CD1c-positive myeloid dendritic cell (primary cell): Measurements from ENCODE around the gene UPF2.
"Not testable (repeated sequence)": the region's sequence is repeated elsewhere in the genome, so short reads cannot be mapped to it uniquely, and the experiment has no call there.

Experiments used
- DNase-seq: peaks from one replicate; pipeline ENCODE4 v3.0.0-alpha.2; 2016; ENCODE audit errors: extremely low spot score

Gene UPF2

DNA sequence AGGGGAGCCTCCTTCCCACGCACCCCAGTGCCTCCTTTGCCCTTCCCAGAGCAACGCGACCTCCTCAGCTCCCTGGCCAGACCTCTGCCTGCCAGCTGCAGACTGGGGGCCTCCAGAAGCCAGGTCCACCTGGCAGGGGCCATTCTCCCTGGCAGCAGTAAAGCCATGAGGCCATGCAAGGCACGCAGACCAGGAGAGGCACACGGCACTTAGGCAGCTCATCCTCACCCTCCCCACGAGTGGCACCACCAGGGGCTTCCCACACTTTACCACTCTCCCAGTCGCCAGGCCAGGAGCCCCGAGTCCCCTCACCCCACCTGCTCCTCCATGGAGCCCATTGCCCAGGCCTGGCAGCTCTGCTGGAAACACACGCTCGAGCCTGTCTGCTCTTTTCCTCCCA, 134.1 kb downstream of the UPF2 start:
- no peak for DNase-seq

DNA sequence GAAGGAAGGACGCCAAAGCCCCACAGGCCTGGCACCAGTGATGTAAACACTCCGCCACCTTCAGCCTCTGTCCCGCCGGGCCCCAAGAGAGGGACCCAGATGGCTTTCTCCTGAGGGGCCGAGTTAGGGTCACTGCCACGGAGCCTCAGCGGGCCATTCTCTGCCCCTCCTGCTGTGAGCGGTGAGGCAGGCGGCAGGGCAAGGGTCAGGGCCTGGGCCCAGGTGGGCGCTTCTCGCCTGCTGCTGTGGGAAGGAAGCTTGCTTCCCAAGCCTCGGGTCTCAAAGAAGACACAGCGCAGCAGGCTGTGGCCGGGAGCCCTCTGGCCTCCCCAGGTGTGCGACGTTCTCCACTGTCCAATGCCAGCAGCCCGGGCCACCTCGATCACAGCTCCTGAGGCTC, 134.7 kb downstream of the UPF2 start:
- no peak for DNase-seq

DNA sequence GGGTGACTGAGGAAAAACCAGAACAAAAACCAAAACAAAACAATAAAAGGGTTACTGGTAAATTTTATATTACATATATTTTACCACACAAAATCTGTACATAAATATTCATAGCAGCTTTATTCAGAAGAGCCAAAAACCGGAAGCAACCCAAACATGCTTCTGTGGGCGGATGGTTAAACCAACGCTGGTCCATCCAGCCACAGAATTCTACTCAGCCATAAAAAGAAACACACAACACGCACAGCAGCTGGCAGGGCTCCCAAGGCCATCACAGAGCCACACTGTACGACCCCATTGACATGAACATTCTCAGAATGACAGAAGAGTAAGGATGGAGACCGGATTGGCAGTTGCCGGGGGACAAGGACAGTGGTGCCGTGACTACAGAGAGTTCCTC, 135.9 kb downstream of the UPF2 start:
- peak; percentile 4 for DNase-seq

DNA sequence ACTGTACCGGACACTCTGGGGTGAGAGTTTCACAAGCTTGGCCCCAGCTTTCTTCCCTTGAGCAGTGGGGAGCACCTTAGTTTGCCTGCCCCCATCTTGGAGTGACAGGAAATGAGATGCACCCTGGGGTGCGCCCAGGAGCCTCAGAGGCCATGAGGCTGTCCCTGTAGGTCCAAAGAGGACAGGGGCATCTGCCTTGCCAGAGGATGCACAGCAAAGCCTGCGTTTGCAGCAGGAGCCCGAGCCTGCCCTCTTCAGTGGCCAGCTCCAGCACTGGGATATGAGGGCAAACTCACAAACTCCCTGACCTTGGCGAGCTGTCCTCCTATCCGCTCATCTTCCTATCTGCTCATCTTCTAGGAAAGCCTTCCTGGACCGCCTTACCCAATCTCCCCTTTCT, 140.0 kb downstream of the UPF2 start:
- DNase-seq: no peak

DNA sequence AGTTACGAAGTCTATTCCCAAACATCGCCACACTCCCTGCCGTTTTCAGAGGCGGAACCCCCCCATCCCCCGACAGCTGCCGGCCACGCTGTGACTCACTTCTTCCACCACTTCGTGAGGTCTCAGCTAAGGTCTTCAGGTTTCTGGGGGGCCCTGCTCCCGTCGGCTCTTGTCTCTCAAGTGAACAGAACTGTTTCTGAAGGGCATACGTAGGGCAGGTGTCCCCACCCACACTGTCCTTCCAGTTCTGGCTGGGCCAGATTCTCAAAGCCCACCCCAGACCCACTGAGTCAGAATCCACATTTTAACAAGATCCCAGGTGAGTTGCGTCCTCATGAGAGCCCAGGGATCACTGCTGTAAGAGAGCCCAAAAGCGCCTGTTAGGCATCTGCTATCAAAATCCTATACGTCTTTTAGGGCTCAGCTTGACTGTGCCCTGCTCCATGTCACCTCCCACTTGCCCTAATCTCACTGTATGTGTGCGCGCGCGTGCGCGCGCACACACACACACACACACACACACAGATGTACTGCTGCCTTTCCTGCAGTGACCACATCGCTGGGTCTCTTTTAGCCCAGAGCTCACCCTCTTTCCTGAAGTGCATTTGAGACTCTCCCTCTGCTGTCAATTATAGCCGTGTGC, 140.7 kb downstream of the UPF2 start:
- DNase-seq: no peak

DNA sequence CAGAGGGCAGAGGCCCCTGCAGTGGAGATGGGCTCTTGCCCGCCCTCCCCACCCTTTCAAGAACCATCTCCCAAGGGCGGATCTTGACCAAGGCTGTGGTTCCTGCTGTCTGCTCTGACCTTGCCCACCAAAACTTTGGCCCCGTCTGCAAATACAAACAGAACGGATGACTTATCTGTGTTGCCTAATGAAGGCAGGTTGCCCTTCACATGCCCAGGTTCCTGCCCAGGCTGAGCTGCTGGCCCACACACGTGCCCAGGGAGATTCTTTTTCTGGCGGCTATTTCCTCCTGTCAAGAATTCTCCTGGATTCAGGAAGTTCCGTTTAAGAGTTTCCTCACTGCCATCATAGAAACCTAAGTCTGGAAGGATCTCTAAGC, 141.2 kb downstream of the UPF2 start:
- DNase-seq: no peak

GRCh38 chr10:11901036-11901301, 141.6 kb downstream of the UPF2 start:
- no peak for DNase-seq

DNA sequence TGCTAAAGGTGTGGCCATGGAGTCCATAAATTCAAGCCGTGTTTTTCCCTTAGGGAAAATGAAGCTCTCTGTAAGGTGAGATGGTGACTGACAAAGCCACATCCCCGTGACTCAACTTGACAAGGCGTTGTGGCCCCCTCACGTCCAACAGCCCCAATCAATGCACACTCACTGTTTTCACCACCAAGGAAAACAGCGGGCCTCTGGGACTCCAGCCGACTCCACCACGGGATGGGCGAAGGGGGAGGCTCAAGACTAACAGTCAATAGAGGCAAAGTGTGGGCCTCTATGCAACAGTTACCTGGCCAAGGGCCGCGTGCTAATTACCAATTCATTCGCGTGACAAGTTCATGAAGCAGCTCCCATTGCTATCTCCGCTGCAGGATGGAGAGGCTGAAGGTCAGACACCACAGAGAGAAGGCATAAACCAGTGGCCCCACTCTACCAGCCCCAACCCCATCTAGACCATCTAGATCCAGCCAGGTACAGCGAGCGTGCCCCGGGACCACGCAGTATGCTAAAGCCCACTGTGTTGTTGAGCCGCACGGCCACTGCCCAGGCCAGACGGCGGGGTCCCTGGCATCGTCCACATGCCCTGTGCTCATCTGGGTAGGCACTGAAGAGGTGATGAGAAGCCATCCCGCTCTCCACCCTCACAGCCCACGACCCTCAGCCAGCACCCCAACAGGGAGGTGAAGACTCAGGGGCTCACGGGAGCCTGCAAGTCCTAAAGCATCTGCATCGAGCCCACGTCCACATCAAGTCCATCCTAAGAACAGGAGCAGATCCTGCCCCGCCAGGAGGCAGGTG, 143.3 kb downstream of the UPF2 start:
- no peak for DNase-seq

DNA sequence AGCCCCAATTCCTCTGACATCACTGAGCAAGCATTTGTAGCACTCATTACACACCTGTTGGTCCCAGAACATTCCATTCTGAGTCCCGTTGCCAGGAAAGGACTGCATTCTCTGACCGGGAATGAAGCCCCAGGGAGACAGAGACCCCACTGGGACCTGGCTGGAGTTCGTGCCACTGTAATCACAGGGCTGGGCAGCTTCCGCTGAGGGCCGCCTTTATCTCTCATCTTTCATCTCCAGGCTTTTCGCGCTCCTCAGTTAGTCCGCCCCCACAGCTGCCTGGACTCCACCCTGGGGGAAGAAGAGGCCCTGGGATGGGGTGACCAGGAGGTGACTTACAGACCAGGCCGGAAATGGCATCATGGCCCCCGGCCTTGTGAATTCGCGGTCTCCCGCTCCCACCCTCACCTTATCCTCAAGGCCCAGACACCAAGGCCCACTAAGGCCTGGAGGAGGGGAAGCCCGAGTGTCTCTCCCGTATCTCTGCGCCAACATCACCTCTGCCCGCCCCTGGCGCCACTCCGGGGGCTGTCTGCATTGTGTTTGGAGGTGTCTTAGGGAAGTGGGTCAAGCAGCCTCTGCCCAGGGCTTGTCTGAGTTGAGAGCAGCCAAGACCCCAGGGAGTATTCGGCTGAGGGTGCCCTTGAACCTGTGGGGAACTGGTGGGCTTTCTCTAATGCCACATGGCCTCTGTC, 144.1 kb downstream of the UPF2 start:
- DNase-seq: no peak

GRCh38 chr10:11898033-11898371, 144.6 kb downstream of the UPF2 start:
- DNase-seq: no peak

GRCh38 chr10:11896549-11897200, 145.9 kb downstream of the UPF2 start:
- DNase-seq: no peak

- DNase-seq: no peak
Measured at GRCh38 chr10:11895598-11895997, 147.0 kb downstream of the UPF2 start.

- no peak for DNase-seq
Measured at GRCh38 chr10:11895108-11895466, 147.5 kb downstream of the UPF2 start.

- no peak for DNase-seq
Measured at GRCh38 chr10:11894381-11895107, 148.1 kb downstream of the UPF2 start.

DNA sequence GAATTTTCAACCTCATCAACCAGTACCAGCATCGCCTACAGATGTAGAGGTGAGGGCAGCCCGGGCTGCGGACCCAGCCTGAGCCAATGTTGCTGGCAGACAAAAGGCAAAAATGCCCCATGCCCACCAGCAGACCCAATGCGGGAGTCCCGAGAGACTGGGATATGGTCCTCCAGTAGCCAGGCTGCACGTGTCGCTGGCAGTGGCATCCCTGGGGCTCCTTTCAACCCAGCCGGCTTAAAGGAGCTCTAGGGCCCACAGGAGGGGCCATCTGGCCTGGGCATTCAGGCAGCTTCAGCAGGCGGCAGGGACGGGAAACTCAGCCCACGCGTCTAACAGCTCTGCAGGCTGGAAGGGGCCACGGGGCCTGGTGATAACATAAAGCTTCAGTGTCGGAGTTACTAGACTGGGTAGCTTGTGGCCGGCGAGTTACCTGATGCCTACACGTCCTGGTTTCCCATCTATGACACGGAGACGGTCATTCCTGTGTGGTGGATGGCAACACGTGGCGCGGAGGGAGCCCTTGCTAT, 148.8 kb downstream of the UPF2 start:
- DNase-seq: no peak

- no peak for DNase-seq
Measured at GRCh38 chr10:11891776-11892486, 150.7 kb downstream of the UPF2 start.

GRCh38 chr10:11889263-11889662, 153.3 kb downstream of the UPF2 start:
- DNase-seq: not testable (repeated sequence)

GRCh38 chr10:11887381-11888227, 155.0 kb downstream of the UPF2 start:
- no peak for DNase-seq

DNA sequence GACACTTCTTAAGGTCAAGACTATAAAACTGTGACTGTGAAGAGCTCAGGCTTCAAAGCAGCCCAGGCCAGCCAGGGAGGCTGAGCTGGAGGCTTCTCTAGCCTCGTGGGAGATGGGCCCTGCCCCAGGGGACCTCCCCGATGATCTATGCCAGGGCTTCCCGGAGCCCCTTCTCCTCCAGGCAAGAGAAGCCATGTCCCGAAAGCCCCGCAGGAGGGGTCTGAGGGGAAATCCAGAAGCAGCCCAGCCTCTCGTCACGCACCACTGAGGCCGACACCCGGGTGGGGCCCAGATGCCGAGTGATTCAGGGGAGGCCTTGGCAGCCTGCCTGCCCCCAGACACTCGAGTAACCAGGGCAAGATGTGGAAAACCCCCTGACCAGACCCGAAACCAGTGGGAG, 155.8 kb downstream of the UPF2 start:
- DNase-seq: no peak

- no peak for DNase-seq
Measured at GRCh38 chr10:11886138-11886474, 156.5 kb downstream of the UPF2 start.
